Erythroblast (primary cell): ENCODE measurements around the gene SLC26A5.

Experiments
- GATA1 ChIP-seq: IDR thresholded peaks from 2 replicates; pipeline ENCODE4 v1.6.1; 2011; ENCODE audit warnings: low read depth, mild to moderate bottlenecking, control low read depth, low read length, moderate library complexity
- POLR2A ChIP-seq: IDR thresholded peaks from 2 replicates; pipeline ENCODE4 v1.6.1; 2011; ENCODE audit warnings: mild to moderate bottlenecking, low read length

GRCh38 chr7:103373866-103374643 lies 72.0 kb downstream of the SLC26A5 start:
- TF ChIP-seq POLR2A = no peak
- TF ChIP-seq GATA1 = no peak
